ENCODE results near the gene GRIK4.
"Not testable (repeated sequence)": the region's sequence is repeated elsewhere in the genome, so short reads cannot be mapped to it uniquely, and the experiment has no call there.

GRIK4 gene

DNA sequence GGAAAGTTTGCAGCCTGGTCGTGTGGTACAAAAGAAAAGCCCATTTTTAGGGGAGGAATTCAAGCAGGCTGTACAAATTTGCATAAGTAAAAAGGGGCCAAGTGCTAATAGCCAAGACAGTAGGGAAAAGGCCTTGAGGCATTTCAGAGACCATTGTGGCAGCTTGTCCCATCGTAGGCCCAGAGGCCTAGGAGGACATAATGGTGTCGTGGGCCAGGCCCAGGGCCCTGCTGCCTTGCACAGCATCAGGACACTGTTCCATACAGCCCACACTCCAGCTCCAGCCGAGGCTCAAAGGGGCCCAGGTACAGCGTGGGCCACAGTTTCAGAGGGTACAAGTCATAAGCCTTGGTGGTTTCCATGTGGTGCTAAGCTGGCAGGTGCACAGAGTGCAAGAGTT lies 106.9 kb downstream of the GRIK4 start:
- no peak overlapping the region for H3K4me3 Mint-ChIP-seq
- H3K36me3 Mint-ChIP-seq (ENCODE audit: insufficient read depth) = no peaks in the 10 kb centered on the region
- DNase-seq (ENCODE audit: low spot score in 2 of 2) (no peak), ATAC-seq (replicated peaks; ENCODE audit: extremely low read depth, poor library complexity, severe bottlenecking) (no peak)
- peaks cover 16% of the 10 kb centered on the region for H3K9me3 Mint-ChIP-seq
- no peaks in the 10 kb centered on the region for H3K4me1 Mint-ChIP-seq
- no peaks in the 10 kb centered on the region for H3K27me3 Mint-ChIP-seq
- no peak overlapping the region for H3K27ac Mint-ChIP-seq (ENCODE audit: low read depth)

DNA sequence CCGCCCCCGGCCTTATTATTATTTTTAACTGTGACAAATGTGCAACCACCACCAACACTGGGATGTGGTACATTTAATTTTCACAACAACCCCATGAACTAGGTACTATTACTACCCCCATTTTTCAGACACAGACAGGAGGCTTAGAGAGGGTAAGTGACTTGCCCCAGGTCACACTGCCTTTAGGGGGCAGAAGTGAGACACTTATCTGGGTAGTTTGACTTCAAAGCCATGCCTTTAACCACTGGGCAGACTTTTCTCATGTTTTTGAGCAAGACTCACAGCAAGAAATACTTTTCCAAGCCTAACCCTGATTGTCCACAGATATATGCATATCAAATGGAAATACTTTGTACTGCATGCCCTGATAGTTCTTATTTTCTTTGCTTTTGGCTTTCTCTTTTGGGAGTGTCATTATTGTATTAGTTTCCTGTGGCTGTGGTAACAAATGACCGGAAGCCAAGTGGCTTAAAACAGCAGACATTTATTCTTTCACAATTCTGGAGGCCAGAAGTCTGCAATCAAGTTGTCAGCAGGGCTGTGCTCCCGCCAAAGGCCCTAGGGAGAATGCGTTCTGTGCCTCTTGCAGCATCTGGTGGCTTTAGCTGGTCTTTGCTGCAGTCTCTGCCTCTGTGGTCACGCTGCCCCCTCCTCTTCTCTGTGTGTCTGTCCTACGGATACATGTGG lies 110.8 kb downstream of the GRIK4 start:
- DNase-seq (ENCODE audit: low spot score in 2 of 2) (no peak), ATAC-seq (replicated peaks; ENCODE audit: extremely low read depth, poor library complexity, severe bottlenecking) (no peak)
- no peaks in the 10 kb centered on the region for H3K4me1 Mint-ChIP-seq
- H3K36me3 Mint-ChIP-seq (ENCODE audit: insufficient read depth) = no peaks in the 10 kb centered on the region
- no peak overlapping the region for H3K4me3 Mint-ChIP-seq
- H3K27me3 Mint-ChIP-seq = peaks cover 27% of the 10 kb centered on the region
- H3K27ac Mint-ChIP-seq (ENCODE audit: low read depth) = no peak overlapping the region
- H3K9me3 Mint-ChIP-seq = peaks cover 16% of the 10 kb centered on the region

DNA sequence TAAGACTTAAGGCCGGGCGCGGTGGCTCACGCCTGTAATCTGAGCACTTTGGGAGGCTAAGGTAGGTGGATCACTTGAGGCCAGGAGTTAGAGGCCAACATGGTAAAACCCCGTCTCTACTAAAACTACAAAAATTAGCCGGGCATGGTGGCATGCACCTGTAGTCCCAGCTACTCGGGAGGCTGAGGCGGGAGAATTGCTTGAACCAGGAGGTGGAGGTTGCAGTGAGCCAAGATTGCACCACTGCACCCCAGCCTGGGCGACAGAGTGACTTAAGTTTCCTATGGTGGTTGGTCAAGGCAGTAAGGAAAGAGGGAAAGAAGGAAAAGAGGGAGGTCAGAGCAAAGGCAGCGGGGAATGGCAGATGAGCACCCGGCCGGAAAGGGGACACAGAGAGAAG lies 113.4 kb downstream of the GRIK4 start:
- not testable (repeated sequence) for H3K4me1 Mint-ChIP-seq; H3K9me3 Mint-ChIP-seq; H3K4me3 Mint-ChIP-seq; ATAC-seq (replicated peaks; ENCODE audit: extremely low read depth, poor library complexity, severe bottlenecking); H3K27ac Mint-ChIP-seq (ENCODE audit: low read depth); H3K36me3 Mint-ChIP-seq (ENCODE audit: insufficient read depth); DNase-seq (ENCODE audit: low spot score in 2 of 2)
- peaks cover 27% of the 10 kb centered on the region for H3K27me3 Mint-ChIP-seq

DNA sequence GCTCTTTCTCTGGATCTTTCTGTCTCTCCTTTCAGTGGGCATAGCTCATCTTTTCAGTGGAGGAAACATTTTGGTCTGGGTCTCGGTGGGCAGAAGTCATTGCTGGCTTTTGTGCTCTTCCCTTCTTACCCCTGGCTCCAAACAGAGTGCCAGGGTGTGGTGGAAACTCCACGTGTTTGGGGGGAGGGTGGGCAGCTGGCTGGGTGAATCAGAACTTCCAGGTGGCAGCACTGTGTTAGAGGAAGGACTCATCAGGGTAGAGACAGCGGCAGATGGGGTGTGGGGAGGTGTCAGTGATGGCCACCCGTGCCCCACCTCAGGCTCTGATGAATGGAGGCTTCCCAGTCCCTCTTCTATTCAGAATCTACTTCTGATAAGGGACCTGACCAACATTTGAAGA lies 114.0 kb downstream of the GRIK4 start:
- DNase-seq (ENCODE audit: low spot score in 2 of 2) = no peak
- H3K4me3 Mint-ChIP-seq = no peak overlapping the region
- no peak for ATAC-seq (replicated peaks; ENCODE audit: extremely low read depth, poor library complexity, severe bottlenecking)
- H3K27me3 Mint-ChIP-seq = peaks cover 29% of the 10 kb centered on the region
- H3K4me1 Mint-ChIP-seq = no peaks in the 10 kb centered on the region
- H3K9me3 Mint-ChIP-seq = no peaks in the 10 kb centered on the region
- H3K27ac Mint-ChIP-seq (ENCODE audit: low read depth) = no peak overlapping the region
- H3K36me3 Mint-ChIP-seq (ENCODE audit: insufficient read depth) = no peaks in the 10 kb centered on the region

DNA sequence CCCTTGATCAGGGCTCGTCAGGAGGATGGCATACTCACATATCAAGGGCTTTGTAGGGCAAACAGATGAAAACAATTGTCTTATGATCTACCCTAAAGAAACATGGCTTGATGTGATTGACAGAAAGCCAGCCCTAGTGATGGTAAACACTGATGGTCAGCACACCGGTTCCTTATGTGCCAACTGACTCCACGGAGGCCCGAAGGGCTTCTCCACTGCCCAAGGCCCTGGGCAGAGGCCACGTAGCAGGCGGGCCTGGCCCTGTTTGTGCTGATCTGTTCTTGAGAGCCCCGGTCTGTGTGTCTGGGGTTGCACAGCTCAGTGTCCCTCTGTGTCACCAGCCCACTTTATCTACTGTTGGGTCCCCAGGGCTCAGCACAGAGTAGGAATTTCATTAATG lies 115.2 kb downstream of the GRIK4 start:
- ATAC-seq (replicated peaks; ENCODE audit: extremely low read depth, poor library complexity, severe bottlenecking) = no peak

DNA sequence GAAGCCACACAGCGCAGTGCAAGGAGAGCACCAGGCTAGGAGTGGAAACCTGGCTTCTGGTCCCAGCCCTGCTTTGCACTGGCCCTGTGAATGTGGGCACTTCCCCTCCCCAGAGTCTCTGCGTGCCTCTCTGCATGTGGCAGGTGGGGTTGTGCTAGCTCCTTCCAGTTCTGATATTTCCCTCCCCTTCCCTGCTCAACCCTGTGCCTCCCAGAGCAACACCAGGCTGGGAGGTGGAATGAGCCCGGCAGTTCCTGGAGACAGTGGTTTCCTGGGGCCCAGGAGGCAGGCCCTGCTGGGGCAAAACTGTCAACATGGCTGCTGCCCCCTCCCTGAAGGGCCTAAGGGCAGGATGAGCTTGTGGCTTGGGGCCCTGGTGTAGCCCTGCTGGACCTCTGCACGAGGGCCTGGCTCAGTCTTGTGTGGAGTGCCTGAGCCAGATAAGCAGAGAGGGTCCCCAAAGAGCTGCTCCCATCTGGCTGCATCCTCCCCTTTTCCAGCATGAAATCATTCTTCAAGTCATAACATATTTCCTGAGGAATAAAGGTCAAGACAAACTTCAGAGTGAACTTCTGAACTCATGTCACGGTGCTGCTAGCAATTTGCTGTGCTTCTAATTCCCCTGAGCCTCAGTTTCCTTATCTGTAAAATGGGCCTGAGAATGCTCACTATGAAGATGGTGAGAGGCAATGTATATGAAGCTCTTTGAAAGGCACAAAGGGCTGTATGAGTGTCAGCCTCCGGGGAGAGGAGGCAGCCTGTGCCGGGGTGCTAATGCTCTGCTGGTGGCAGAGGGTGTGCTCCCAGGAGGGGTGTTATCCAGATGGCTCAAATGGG lies 116.0 kb downstream of the GRIK4 start:
- no peak for DNase-seq (ENCODE audit: low spot score in 2 of 2)
- Mint-ChIP-seq H3K36me3 (ENCODE audit: insufficient read depth) (no peaks in the 10 kb centered on the region), H3K4me1 (no peaks in the 10 kb centered on the region), H3K27me3 (peaks cover 49% of the 10 kb centered on the region), H3K27ac (ENCODE audit: low read depth) (no peak overlapping the region), H3K9me3 (no peaks in the 10 kb centered on the region), H3K4me3 (no peak overlapping the region)
- no peak for ATAC-seq (replicated peaks; ENCODE audit: extremely low read depth, poor library complexity, severe bottlenecking)

More for the DNA sequence above, 115.2 kb downstream of the GRIK4 start:
- Mint-ChIP-seq H3K4me1 (no peaks in the 10 kb centered on the region), H3K36me3 (ENCODE audit: insufficient read depth) (no peaks in the 10 kb centered on the region), H3K9me3 (no peaks in the 10 kb centered on the region), H3K27me3 (peaks cover 41% of the 10 kb centered on the region), H3K27ac (ENCODE audit: low read depth) (no peak overlapping the region), H3K4me3 (no peak overlapping the region)
- DNase-seq (ENCODE audit: low spot score in 2 of 2) = no peak

DNA sequence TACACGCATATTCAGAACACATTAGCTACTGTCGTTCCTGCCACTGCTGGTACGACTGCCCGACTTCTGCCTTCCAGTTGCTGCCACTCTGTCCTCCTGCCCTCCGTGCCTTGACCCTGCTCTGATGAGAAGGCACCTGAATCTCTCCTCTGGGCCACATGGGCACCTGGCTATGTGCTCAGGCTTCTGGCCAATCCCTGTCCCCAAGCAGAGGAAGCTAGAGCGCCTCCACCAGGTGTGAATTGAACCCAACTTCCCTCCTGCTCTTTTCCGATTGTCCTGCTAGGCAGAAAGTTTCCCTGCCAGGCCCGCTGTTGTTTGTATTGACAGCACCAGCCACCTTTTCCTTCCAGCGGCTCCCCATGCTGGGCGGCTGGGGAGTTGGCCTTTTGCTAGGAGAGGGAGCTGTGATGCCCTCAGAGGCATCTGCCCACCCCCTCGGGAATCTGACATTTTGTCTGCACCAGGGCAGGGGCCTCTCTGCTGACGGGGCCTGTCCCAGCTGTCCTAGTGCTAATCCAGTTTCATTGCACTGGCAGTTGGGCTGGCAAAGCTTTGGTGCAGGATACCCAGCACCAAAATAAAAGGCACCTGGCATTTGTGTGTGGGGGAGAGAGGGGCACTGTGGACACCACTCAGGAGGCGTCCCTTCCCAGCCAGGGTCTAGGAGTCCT lies 118.0 kb downstream of the GRIK4 start:
- H3K9me3 Mint-ChIP-seq = no peaks in the 10 kb centered on the region
- no peak overlapping the region for H3K4me3 Mint-ChIP-seq
- peaks cover 49% of the 10 kb centered on the region for H3K27me3 Mint-ChIP-seq
- no peaks in the 10 kb centered on the region for H3K4me1 Mint-ChIP-seq
- no peak overlapping the region for H3K27ac Mint-ChIP-seq (ENCODE audit: low read depth)
- no peak for DNase-seq (ENCODE audit: low spot score in 2 of 2)
- ATAC-seq (replicated peaks; ENCODE audit: extremely low read depth, poor library complexity, severe bottlenecking) = no peak
- no peaks in the 10 kb centered on the region for H3K36me3 Mint-ChIP-seq (ENCODE audit: insufficient read depth)

DNA sequence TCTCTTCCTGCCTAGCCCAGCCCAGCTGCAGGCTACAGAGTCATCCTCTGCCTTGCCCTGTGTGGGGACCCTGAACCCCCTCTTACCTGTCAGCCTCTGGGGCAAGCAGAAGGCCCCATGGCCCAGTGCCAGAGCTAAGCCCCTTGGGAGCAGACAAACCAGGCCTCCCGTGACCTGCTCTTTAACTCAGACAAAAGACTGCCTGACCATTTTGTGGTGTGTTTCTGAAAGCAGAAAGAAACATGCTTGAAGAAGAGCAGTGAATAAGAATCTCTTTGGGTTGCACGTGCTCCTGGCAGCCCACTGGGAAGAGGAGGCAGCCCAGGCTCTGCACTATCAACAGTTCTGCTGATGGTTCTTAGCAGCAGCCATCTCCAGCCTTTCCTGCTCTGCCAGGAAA lies 118.6 kb downstream of the GRIK4 start:
- H3K27me3 Mint-ChIP-seq = peaks cover 44% of the 10 kb centered on the region
- no peak overlapping the region for H3K4me3 Mint-ChIP-seq
- DNase-seq (ENCODE audit: low spot score in 2 of 2) (no peak), ATAC-seq (replicated peaks; ENCODE audit: extremely low read depth, poor library complexity, severe bottlenecking) (no peak)
- H3K27ac Mint-ChIP-seq (ENCODE audit: low read depth) = no peak overlapping the region
- H3K36me3 Mint-ChIP-seq (ENCODE audit: insufficient read depth) = no peaks in the 10 kb centered on the region
- no peaks in the 10 kb centered on the region for H3K4me1 Mint-ChIP-seq
- no peaks in the 10 kb centered on the region for H3K9me3 Mint-ChIP-seq

DNA sequence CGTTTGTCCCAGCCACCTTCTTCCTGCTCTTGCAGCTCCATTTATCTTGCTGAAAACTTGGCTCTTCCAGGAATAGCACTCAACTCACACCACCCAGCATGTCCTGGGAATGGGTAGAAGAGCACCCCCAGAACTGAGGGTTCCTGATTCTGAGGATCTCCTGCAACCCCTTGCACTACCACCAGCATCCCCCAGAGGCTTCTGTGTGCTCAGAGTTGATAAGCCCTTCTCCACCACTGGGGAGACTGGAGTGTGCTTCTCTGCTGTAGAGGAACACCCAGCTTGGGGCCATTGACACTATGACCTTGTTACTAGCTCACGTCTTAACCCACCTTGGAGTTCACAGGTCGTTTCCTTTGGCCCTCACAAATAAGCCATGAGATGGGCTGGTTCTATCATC lies 121.0 kb downstream of the GRIK4 start:
- Mint-ChIP-seq H3K4me3 (no peak overlapping the region), H3K27me3 (peaks cover 42% of the 10 kb centered on the region), H3K9me3 (no peaks in the 10 kb centered on the region), H3K4me1 (no peaks in the 10 kb centered on the region), H3K36me3 (ENCODE audit: insufficient read depth) (no peaks in the 10 kb centered on the region), H3K27ac (ENCODE audit: low read depth) (no peak overlapping the region)
- DNase-seq (ENCODE audit: low spot score in 2 of 2) (no peak), ATAC-seq (replicated peaks; ENCODE audit: extremely low read depth, poor library complexity, severe bottlenecking) (no peak)

DNA sequence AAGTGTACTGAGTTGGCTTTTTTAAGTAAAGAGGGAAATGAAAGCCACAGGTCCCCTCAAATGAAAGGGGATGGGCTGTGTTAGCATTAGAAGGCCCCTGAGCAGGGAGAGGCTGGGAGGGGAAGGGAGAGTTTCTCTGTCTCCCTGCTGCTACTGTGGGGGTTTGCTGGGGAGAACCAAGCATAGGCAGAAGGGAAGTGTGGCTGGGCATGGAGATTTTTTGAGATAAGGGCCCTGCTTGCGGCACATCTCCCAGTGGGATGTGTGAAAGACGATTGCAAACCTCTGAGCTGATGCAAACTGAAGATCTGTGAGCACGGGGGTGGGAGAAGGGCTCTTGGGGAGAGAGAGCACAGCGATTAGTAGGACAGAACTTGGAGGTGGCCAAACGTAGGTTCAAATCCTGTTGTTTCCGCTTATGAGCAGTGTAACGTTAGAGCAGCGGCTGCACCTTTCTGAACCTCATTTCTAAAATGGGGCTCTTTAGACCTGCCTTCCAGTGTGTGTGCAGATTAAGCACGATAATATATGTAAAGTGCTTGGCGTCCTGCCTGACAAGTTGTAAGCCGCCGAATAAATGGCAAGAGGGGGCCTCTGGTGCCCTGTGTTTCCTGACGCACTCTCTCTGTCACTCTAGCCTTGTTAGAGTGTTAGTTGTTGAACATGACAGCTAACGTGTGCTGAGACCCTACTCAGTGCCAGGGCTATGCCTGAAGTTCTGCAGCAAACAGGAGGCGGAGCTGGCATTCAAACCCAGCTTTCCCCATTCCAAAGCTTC lies 122.3 kb downstream of the GRIK4 start:
- ATAC-seq (replicated peaks; ENCODE audit: extremely low read depth, poor library complexity, severe bottlenecking) = no peak
- Mint-ChIP-seq H3K27me3 (peaks cover 42% of the 10 kb centered on the region), H3K4me3 (no peak overlapping the region), H3K36me3 (ENCODE audit: insufficient read depth) (no peaks in the 10 kb centered on the region), H3K27ac (ENCODE audit: low read depth) (no peak overlapping the region), H3K4me1 (no peaks in the 10 kb centered on the region), H3K9me3 (no peaks in the 10 kb centered on the region)
- DNase-seq (ENCODE audit: low spot score in 2 of 2) = no peak

DNA sequence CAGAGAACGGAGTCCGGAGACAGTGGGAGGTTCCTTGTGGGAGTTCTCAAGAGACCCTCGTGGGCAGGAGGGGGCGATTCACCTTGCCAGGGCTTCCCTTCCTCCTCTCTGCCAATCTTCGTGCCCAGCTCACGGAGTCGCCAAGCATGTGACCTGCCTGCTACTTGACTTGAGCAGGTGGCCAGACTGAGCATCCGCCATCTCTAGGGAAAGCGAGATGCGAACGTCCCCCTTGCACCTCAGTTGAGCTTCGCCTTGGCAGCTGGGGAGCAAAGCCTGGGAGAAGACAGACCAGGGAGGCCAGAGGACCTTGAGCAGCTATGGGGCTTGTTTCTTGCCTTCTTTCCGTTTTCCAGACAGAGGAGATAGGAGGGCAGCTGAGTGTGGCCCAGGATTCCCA lies 123.2 kb downstream of the GRIK4 start:
- ATAC-seq (replicated peaks; ENCODE audit: extremely low read depth, poor library complexity, severe bottlenecking) = no peak
- no peak overlapping the region for H3K27ac Mint-ChIP-seq (ENCODE audit: low read depth)
- H3K27me3 Mint-ChIP-seq = peaks cover 50% of the 10 kb centered on the region
- no peaks in the 10 kb centered on the region for H3K36me3 Mint-ChIP-seq (ENCODE audit: insufficient read depth)
- H3K4me3 Mint-ChIP-seq = no peak overlapping the region
- no peaks in the 10 kb centered on the region for H3K4me1 Mint-ChIP-seq
- no peak for DNase-seq (ENCODE audit: low spot score in 2 of 2)
- no peaks in the 10 kb centered on the region for H3K9me3 Mint-ChIP-seq

DNA sequence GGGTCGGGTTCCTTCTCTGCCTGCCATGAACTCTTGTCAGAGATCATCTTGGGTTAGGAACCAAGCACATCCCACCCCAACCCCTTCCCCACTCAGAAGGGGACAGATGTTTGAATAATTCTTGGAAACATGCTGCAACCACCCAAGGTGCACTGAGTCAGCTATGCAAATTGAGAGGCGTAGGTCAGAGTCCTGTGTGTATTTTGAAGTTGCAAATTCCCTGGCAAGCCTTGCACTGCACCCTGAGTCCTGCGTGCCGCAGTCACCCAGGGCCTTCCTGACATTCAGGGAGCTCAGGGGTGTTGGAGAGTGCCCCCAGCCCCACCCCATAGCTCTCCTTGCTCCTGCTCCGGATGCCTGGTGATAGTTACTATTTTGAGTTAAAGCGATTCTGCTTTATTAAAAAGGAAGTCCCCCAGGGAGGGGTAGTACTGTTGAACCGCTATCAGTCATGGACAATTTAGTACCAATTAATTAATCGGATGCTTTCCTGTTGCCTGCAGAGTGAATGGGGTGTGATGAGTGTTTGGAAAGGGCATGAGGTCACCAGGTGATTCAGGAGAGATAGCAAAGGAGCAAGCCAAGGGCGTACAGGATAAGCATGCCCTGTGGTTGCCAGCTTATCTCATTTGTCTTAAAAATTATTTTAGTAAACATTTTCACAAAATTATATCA lies 123.7 kb downstream of the GRIK4 start:
- H3K4me1 Mint-ChIP-seq = no peaks in the 10 kb centered on the region
- H3K36me3 Mint-ChIP-seq (ENCODE audit: insufficient read depth) = no peaks in the 10 kb centered on the region
- no peak overlapping the region for H3K4me3 Mint-ChIP-seq
- no peak overlapping the region for H3K27ac Mint-ChIP-seq (ENCODE audit: low read depth)
- no peak for ATAC-seq (replicated peaks; ENCODE audit: extremely low read depth, poor library complexity, severe bottlenecking)
- no peaks in the 10 kb centered on the region for H3K9me3 Mint-ChIP-seq
- H3K27me3 Mint-ChIP-seq = peaks cover 55% of the 10 kb centered on the region
- DNase-seq (ENCODE audit: low spot score in 2 of 2) = no peak

Data from central memory CD8-positive, alpha-beta T cell (primary cell).